Keratinocyte (primary cell): ENCODE data around the gene PEX16. TPM values are rescaled to one million over a fixed set of nuclear protein-coding genes. Genes with fewer than 3 reads are reported as not detected.

Experiments
- DNase-seq: peaks from one replicate; pipeline ENCODE4 v3.0.0-alpha.2; 2011; ENCODE audit warnings: low read depth, missing footprints, low spot score
- FAIRE-seq: peaks from 2 replicates; lab custom pipeline; 2011; peaks lifted over from hg19 to GRCh38; lab: Jason Lieb, UNC
- H2AFZ ChIP-seq: 2 replicates; pipeline ENCODE4 v1.6.0; 2012; ENCODE audit warnings: low read length, control low read depth, inconsistent platforms; ENCODE audit not compliant: control insufficient read depth
- H3K27ac ChIP-seq: 2 replicates; pipeline ENCODE4 v1.5.1; 2011; ENCODE audit warnings: low read length; ENCODE audit not compliant: control insufficient read depth, insufficient read depth
- H3K27me3 ChIP-seq: 3 replicates; pipeline ENCODE4 v1.6.0; 2011; ENCODE audit warnings: low read length; ENCODE audit not compliant: control insufficient read depth, insufficient read depth; ENCODE audit errors: extremely low read depth
- H3K36me3 ChIP-seq, 2 experiments: 2 replicates in 1 of 2; 3 replicates in 1 of 2; pipeline ENCODE4 v1.5.1; 2011; ENCODE audit warnings: low read length in 2 of 2, mild to moderate bottlenecking in 1 of 2; ENCODE audit not compliant: control insufficient read depth in 2 of 2, insufficient read depth in 2 of 2; ENCODE audit errors: extremely low read depth in 1 of 2
- H3K4me1 ChIP-seq: 3 replicates; pipeline ENCODE4 v1.5.1; 2011; ENCODE audit warnings: low read length; ENCODE audit not compliant: control insufficient read depth, insufficient read depth; ENCODE audit errors: extremely low read depth
- H3K4me2 ChIP-seq: 3 replicates; pipeline ENCODE4 v1.6.0; 2011; ENCODE audit warnings: low read depth, low read length; ENCODE audit not compliant: control insufficient read depth, insufficient read depth; ENCODE audit errors: extremely low read depth
- H3K4me3 ChIP-seq, 3 experiments: fragments of 200-600 bp in 1 of 3; sonication (generic) in 1 of 3; 2 replicates in 2 of 3; 3 replicates in 1 of 3; pipeline ENCODE4 v1.5.1; 2011 to 2016; ENCODE audit warnings: low read length in 3 of 3, mild to moderate bottlenecking in 3 of 3, control low read depth in 2 of 3, inconsistent platforms in 1 of 3, low read depth in 1 of 3, mixed read lengths in 1 of 3, mixed run types in 1 of 3, moderate library complexity in 1 of 3; ENCODE audit not compliant: control insufficient read depth in 2 of 3, insufficient read depth in 2 of 3; ENCODE audit errors: extremely low read depth in 1 of 3
- H3K79me2 ChIP-seq: 2 replicates; pipeline ENCODE4 v1.6.0; 2012; ENCODE audit warnings: low read length; ENCODE audit not compliant: control insufficient read depth, insufficient read depth
- H3K9ac ChIP-seq: 3 replicates; pipeline ENCODE4 v1.6.0; 2011; ENCODE audit warnings: low read length; ENCODE audit not compliant: control insufficient read depth, insufficient read depth; ENCODE audit errors: extremely low read depth
- H3K9me1 ChIP-seq: 3 replicates; pipeline ENCODE4 v1.6.0; 2011; ENCODE audit warnings: low read length; ENCODE audit not compliant: control insufficient read depth, insufficient read depth; ENCODE audit errors: extremely low read depth
- H3K9me3 ChIP-seq: 2 replicates; pipeline ENCODE4 v1.5.1; 2012; ENCODE audit warnings: low read depth, low read length; ENCODE audit not compliant: control insufficient read depth
- H4K20me1 ChIP-seq: 3 replicates; pipeline ENCODE4 v1.6.0; 2011; ENCODE audit warnings: low read length; ENCODE audit not compliant: control insufficient read depth, insufficient read depth; ENCODE audit errors: extremely low read depth
- EZH2 ChIP-seq: IDR thresholded peaks from one replicate; pipeline ENCODE4 v1.6.1; 2012; ENCODE audit warnings: inconsistent platforms, mild to moderate bottlenecking, low read length, moderate library complexity
- dilution Hi-C: fragments of 300-500 bp; cut with MboI; formaldehyde crosslinking; loops from one replicate; pipeline ENCODE4 v1.7.0; 2020; ENCODE audit warnings: low sequenced_read_pairs; ENCODE audit not compliant: extremely low pct_ligation_motif_present
- polyA plus RNA-seq, 5 experiments: library from polyadenylated mRNA; depleted of rRNA in 3 of 5; stranded (reverse) in 3 of 5; stranded (forward) in 1 of 5; unstranded in 1 of 5; fragments of >200 nt; gene quantifications; 1 replicate in 1 of 5; 2 replicates in 3 of 5; 3 replicates in 1 of 5; pipeline versions ENCODE4 v1.2.1 to v1.2.3, GENCODE V29; 2011 to 2012; ENCODE audit warnings: missing spikeins in 2 of 5, low read depth in 1 of 5, low replicate concordance in 1 of 5
- TF ChIP-seq, protein P1 (sequence below), 3 experiments: IDR thresholded peaks in 1 of 3; conservative IDR thresholded peaks in 1 of 3; optimal IDR thresholded peaks in 1 of 3; 2 replicates in 2 of 3; 3 replicates in 1 of 3; pipeline versions ENCODE3 to v1.5.1; 2011; ENCODE audit warnings: low read length in 3 of 3, mild to moderate bottlenecking in 3 of 3, moderate library complexity in 2 of 3, control low read depth in 1 of 3, inconsistent platforms in 1 of 3; ENCODE audit not compliant: insufficient read depth in 2 of 3; ENCODE audit errors: extremely low read depth in 1 of 3

Gene PEX16
- polyA plus RNA-seq, 1 donor (not counting 4 experiments of a cell fraction or from before 2014, with no cell fraction given) = 16.7 TPM

- Histone ChIP-seq H4K20me1 (no peaks in the 10 kb centered on the region), H3K4me2 (peak overlapping the region; percentile 53), H3K9me1 (no peaks in the 10 kb centered on the region), H3K4me1 (peaks cover 58% of the 10 kb centered on the region), H3K9me3 (no peaks in the 10 kb centered on the region), H3K4me3 (no peak overlapping the region), H3K27me3 (no peaks in the 10 kb centered on the region), H3K9ac (no peak overlapping the region), H3K79me2 (no peaks in the 10 kb centered on the region), H3K27ac (peak overlapping the region; percentile 10), H2AFZ (no peak overlapping the region), H3K36me3 (peaks cover 7% of the 10 kb centered on the region in 2 experiments)
- FAIRE-seq = peak; percentile 71
- no peak for TF ChIP-seq EZH2
- TF ChIP-seq, protein P1, sequence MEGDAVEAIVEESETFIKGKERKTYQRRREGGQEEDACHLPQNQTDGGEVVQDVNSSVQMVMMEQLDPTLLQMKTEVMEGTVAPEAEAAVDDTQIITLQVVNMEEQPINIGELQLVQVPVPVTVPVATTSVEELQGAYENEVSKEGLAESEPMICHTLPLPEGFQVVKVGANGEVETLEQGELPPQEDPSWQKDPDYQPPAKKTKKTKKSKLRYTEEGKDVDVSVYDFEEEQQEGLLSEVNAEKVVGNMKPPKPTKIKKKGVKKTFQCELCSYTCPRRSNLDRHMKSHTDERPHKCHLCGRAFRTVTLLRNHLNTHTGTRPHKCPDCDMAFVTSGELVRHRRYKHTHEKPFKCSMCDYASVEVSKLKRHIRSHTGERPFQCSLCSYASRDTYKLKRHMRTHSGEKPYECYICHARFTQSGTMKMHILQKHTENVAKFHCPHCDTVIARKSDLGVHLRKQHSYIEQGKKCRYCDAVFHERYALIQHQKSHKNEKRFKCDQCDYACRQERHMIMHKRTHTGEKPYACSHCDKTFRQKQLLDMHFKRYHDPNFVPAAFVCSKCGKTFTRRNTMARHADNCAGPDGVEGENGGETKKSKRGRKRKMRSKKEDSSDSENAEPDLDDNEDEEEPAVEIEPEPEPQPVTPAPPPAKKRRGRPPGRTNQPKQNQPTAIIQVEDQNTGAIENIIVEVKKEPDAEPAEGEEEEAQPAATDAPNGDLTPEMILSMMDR (optimal IDR thresholded peaks at IDR 0.05 in 1 of 3, IDR thresholded peaks at IDR 0.05 in 1 of 3, conservative IDR thresholded peaks at IDR 0.05 in 1 of 3; ENCODE audit: extremely low read depth in 1 of 3, insufficient read depth in 2 of 3, low read length in 3 of 3) = no peak
- dilution Hi-C loops = no loop called here
- no peak for DNase-seq
These were observed 17.1 kb upstream of the PEX16 start for GRCh38 chr11:45934580-45935318.

- FAIRE-seq (no peak), DNase-seq (no peak)
- H3K36me3 ChIP-seq = peaks cover 7% of the 10 kb centered on the region in 2 experiments
- dilution Hi-C loops = no loop called here
- H3K9ac ChIP-seq = peak overlapping the region; percentile 8
- H2AFZ ChIP-seq = no peak overlapping the region
- no peak for TF ChIP-seq EZH2
- TF ChIP-seq, protein P1 (optimal IDR thresholded peaks at IDR 0.05 in 1 of 3, IDR thresholded peaks at IDR 0.05 in 1 of 3, conservative IDR thresholded peaks at IDR 0.05 in 1 of 3; ENCODE audit: extremely low read depth in 1 of 3, insufficient read depth in 2 of 3, low read length in 3 of 3) = no peak
- no peaks in the 10 kb centered on the region for H3K79me2 ChIP-seq
- H3K27ac ChIP-seq = peak overlapping the region; percentile 24
- H3K4me3 ChIP-seq = peak overlapping the region in 2 of 3 experiments; percentile 8 to 45
- peaks cover 66% of the 10 kb centered on the region for H3K4me1 ChIP-seq
- no peaks in the 10 kb centered on the region for H3K9me3 ChIP-seq
- H3K27me3 ChIP-seq = no peaks in the 10 kb centered on the region
- H4K20me1 ChIP-seq = no peaks in the 10 kb centered on the region
- H3K9me1 ChIP-seq = no peaks in the 10 kb centered on the region
- peak overlapping the region; percentile 53 for H3K4me2 ChIP-seq
These were observed 16.3 kb upstream of the PEX16 start for GRCh38 chr11:45933846-45934579.
